GM12891 (cell line): ENCODE measurements around the gene KANSL1.

Experiments used
- POLR2A ChIP-seq: IDR thresholded peaks from 2 replicates; pipeline ENCODE4 v1.6.1; 2011; ENCODE audit warnings: low read depth, low read length, control low read depth
- POLR2AphosphoS5 ChIP-seq: IDR thresholded peaks from 2 replicates; pipeline ENCODE4 v1.6.1; 2011; ENCODE audit warnings: low read depth, low read length, control low read depth
- POU2F2 ChIP-seq: IDR thresholded peaks from 2 replicates; pipeline ENCODE4 v1.6.1; 2011; ENCODE audit warnings: low read depth, mild to moderate bottlenecking, control low read depth, low read length, moderate library complexity
- TAF1 ChIP-seq: IDR thresholded peaks from 2 replicates; pipeline ENCODE4 v1.6.1; 2011; ENCODE audit warnings: low read depth, low read length, control low read depth

GRCh38 chr17:46163929-46164594 lies 29.2 kb downstream of the KANSL1 start:
- no peak for TF ChIP-seq POLR2A
- TF ChIP-seq POLR2AphosphoS5, result no peak
- TF ChIP-seq TAF1, result no peak
- TF ChIP-seq POU2F2, result no peak
